Stimulated activated CD4-positive, alpha-beta T cell treated with anti-CD3 and anti-CD28 coated beads, Interleukin-12 subunit alpha, Interleukin-12 subunit beta, amount 100 ng/mL, for 24 hours (primary cell): ENCODE measurements around the gene CYP2C19.
"Not testable (repeated sequence)": the region's sequence is repeated elsewhere in the genome, so short reads cannot be mapped to it uniquely, and the experiment has no call there.

Experiments
- DNase-seq, 2 experiments: peaks; one replicate each; pipeline ENCODE4 v3.0.0-alpha.2; 2020; ENCODE audit warnings: low read depth in 2 of 2

The CYP2C19 gene

GRCh38 chr10:94879214-94879613, 116.7 kb downstream of the CYP2C19 start:
- no peak for DNase-seq

- DNase-seq: no peak
Observed at GRCh38 chr10:94889123-94889522, 126.6 kb downstream of the CYP2C19 start.

- DNase-seq: no peak
Observed at GRCh38 chr10:94890264-94891022, 128.0 kb downstream of the CYP2C19 start.

- DNase-seq: not testable (repeated sequence)
Observed at GRCh38 chr10:94898414-94898813, 135.9 kb downstream of the CYP2C19 start.

GRCh38 chr10:94902080-94902479, 139.6 kb downstream of the CYP2C19 start:
- DNase-seq: no peak

- DNase-seq: no peak
Observed at GRCh38 chr10:94902570-94902969, 140.1 kb downstream of the CYP2C19 start.
